Upper lobe of left lung (tissue), 6 donors: ENCODE data around the gene SNX1. TPM values are rescaled to one million over a fixed set of nuclear protein-coding genes. Genes with fewer than 3 reads are reported as not detected.

Experiments used
- ATAC-seq, 2 donors: fragments of 200-7000 bp; cut with Tn5 transposase; one replicate each; pipeline ENCODE4 v1.9.1; 2022; ENCODE audit warnings: mild to moderate bottlenecking in 2 of 2, moderate library complexity in 2 of 2; ENCODE audit not compliant: low FRiP score in 2 of 2
- DNase-seq, 2 donors: peaks; one replicate each; pipeline ENCODE4 v3.0.0-alpha.2; 2019 to 2020
- H3K27ac ChIP-seq, 4 donors: fragments of 200-600 bp; sonication (generic); one replicate each; pipeline ENCODE4 v1.5.1; 2016 to 2019
- H3K27me3 ChIP-seq, 4 donors: fragments of 200-600 bp; sonication (generic); one replicate each; pipeline ENCODE4 v1.5.1; 2017 to 2019
- H3K36me3 ChIP-seq, 4 donors: fragments of 200-600 bp; sonication (generic); one replicate each; pipeline ENCODE4 v1.5.1; 2016 to 2019
- H3K4me1 ChIP-seq, 4 donors: fragments of 200-600 bp; sonication (generic); one replicate each; pipeline ENCODE4 v1.5.1; 2018 to 2019
- H3K4me3 ChIP-seq, 4 donors: fragments of 200-600 bp; sonication (generic); one replicate each; pipeline ENCODE4 v1.5.1; 2017 to 2019; ENCODE audit warnings: mild to moderate bottlenecking in 2 of 4, moderate library complexity in 1 of 4
- H3K9me3 ChIP-seq, 4 donors: fragments of 200-600 bp; sonication (generic); one replicate each; pipeline ENCODE4 v1.5.1; 2018 to 2019
- EP300 ChIP-seq, 4 donors: sonication (generic); formaldehyde crosslinking; IDR thresholded peaks; one replicate each; pipeline ENCODE4 v1.5.1; 2017; ENCODE audit warnings: antibody characterized with exemption in 4 of 4, control low read depth in 2 of 4
- POLR2A ChIP-seq, 4 donors: fragments of 450-650 bp; IDR thresholded peaks; one replicate each; pipeline ENCODE4 v1.5.1; 2016 to 2017; ENCODE audit warnings: antibody characterized with exemption in 4 of 4, mild to moderate bottlenecking in 2 of 4
- POLR2AphosphoS5 ChIP-seq, 2 donors: sonication (generic); formaldehyde crosslinking; IDR thresholded peaks; one replicate each; pipeline ENCODE4 v1.5.1; 2017; ENCODE audit warnings: antibody characterized with exemption in 2 of 2
- WGBS, 2 donors: methylation state at CpG; one replicate each; pipeline ENCODE4 v1.1.5; 2017 to 2018; 5-methylcytosine and 5-hydroxymethylcytosine counted together
- total RNA-seq, 6 donors: library from RNA; depleted of rRNA in 4 of 6; stranded (reverse); fragments of >200 nt in 4 of 6; gene quantifications; one replicate each; pipeline versions ENCODE4 v1.1.0 to v1.2.1, GENCODE V29; 2016 to 2021
- TF ChIP-seq, protein P1 (sequence below), 6 experiments: fragments of 450-650 bp in 4 of 6; fragments of 200-600 bp in 2 of 6; sonication (generic) in 2 of 6; IDR thresholded peaks; one replicate each; pipeline ENCODE4 v1.5.1; 2016 to 2019; ENCODE audit warnings: antibody characterized with exemption in 6 of 6
- donor health status: DM: no; HTN: no; CAD: no; lungs with moderate emphysema.
- donor health status: DM: no; HTN: yes; CAD: no; lungs with severe emphysema.

SNX1 gene
- total RNA-seq, 6 donors from 2014 or later, result 103 to 234 (median 154) TPM

DNA sequence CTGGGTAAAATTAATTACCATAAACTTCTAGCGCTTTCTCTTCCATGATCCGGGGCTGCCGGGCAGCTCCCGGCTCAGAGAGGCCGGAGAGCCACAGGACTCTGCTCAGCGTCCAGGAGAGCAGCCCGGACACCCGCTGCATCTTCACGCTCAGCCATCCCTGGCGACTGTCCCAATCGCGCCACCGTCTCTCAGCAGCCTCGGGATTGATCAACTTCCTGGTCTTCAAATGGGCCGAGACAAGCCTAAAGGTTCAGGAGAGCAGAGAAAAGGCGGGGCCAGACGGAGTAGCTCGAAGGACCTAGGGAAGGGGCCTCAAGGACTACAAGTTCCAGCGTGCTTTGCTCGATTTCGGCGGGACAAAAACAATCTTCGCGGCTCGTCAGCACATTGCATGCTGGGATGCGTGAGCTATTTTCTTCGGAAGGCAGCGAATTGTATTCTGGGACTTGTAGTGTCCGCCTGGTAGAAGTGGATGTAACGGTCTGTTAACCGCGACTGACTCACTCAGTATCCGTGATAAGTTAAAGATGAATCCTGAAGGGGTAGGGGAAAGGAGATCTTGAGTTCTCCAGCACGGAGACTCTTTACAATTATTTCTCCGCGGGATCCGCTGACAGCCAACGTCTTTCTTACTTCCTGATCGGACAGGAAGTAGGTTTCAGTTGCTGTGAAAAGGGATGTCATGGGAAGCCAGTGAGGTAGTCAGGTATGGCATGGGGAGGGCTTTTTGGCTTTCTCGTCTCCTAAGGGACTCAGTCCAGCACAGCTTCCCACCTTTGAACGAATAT is 2.0 kb upstream of the SNX1 start, which contains the start of gene CIAO2A:
CIAO2A (minus strand) TSS at position 212 of the 791 bp plus-strand sequence; CDS start at position 142, 70 bp downstream.
- Histone ChIP-seq H3K4me1 (peaks cover 44 to 69% (median 54%) of the 10 kb centered on the region in 4 donors), H3K27me3 (no peaks in the 10 kb centered on the region), H3K27ac (peak within 1 kb of the TSS; percentile 83 to 95 (median 90)), H3K9me3 (no peaks in the 10 kb centered on the region), H3K4me3 (peak within 1 kb of the TSS; percentile 59 to 85 (median 74)), H3K36me3 (peaks cover 0 to 3% (median 0%) of the 10 kb centered on the region in 4 donors)
- ATAC-seq, result peak; percentile 93 to 95
- 0 to 2% methylated on average over 32 to 41 of the region's 41 CpGs for WGBS, 2 donors
- TF ChIP-seq POLR2A (IDR thresholded peaks at IDR 0.05) (peak in 2 of 4 donors; percentile 46 to 79), EP300 (IDR thresholded peaks at IDR 0.05) (peak in 1 of 4 donors; percentile 5), POLR2AphosphoS5 (IDR thresholded peaks at IDR 0.05) (peak; percentile 79 to 89)
- TF ChIP-seq, protein P1, sequence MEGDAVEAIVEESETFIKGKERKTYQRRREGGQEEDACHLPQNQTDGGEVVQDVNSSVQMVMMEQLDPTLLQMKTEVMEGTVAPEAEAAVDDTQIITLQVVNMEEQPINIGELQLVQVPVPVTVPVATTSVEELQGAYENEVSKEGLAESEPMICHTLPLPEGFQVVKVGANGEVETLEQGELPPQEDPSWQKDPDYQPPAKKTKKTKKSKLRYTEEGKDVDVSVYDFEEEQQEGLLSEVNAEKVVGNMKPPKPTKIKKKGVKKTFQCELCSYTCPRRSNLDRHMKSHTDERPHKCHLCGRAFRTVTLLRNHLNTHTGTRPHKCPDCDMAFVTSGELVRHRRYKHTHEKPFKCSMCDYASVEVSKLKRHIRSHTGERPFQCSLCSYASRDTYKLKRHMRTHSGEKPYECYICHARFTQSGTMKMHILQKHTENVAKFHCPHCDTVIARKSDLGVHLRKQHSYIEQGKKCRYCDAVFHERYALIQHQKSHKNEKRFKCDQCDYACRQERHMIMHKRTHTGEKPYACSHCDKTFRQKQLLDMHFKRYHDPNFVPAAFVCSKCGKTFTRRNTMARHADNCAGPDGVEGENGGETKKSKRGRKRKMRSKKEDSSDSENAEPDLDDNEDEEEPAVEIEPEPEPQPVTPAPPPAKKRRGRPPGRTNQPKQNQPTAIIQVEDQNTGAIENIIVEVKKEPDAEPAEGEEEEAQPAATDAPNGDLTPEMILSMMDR (IDR thresholded peaks at IDR 0.05), result peak in 1 of 6 experiments; percentile 6
- peak; percentile 87 to 99 for DNase-seq

DNA sequence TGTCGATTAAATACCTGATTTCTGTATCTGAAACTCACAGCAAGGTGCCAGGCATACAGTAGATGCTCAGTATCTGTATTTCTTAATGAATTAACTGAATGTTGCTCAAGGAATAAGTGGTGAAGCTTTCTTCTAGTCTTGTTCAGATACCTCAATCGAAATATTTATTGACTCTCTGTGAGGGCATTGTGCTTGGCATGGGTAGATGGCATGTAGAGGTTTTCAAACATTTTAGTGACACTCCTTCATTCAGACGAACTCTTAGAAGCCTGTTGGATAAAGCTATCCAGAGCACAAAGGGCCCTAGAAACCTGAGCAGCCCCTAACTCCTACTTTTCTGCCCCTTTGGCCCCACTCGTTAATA is 369 bp upstream of the SNX1 start:
- Histone ChIP-seq H3K27me3 (no peaks in the 10 kb centered on the region), H3K4me1 (peaks cover 57 to 77% (median 60%) of the 10 kb centered on the region in 4 donors), H3K4me3 (peak overlapping the region in 3 of 4 donors; percentile 63 to 86 (median 79)), H3K27ac (peak overlapping the region; percentile 82 to 91 (median 90)), H3K9me3 (no peaks in the 10 kb centered on the region), H3K36me3 (no peaks in the 10 kb centered on the region)
- TF ChIP-seq POLR2A (IDR thresholded peaks at IDR 0.05), result no peak
- no peak for DNase-seq
- ATAC-seq, result no peak
- 39 to 49% methylated on average over 4 of the region's 4 CpGs for WGBS, 2 donors

DNA sequence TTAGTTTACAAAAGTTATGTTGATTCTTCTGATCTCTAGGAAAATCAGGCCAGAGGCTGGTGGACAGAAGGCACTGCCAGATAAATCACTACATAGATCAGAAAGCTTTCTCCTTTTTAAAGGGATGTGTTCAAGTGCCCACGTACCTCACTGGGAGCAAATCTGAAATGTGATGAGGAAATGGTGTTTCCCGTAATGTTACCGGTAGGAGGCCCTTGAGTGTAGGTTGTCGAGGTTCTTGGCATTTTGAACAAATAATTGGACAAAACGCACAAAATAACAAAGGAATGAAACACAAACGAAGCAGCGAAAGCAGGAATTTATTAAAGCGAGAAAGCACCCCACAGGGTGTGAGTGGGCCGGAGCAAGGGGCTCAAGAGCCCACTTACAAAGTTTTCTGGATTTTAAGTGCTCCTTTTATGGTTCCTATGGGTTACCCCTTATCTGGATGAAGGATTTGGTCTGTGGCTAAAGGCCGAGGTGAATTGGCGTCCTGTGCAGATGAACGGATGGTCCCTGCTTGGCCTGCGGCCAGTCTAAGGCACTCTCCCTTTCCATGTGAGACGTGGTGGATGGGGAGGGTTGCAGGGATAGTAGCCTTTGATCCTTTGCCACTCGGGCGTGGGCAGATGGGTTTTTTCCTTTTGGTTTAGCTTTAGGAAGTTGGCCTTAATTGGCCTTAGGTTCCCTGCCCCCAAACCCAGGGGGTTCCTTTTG is 1.0 kb downstream of the SNX1 start:
- 4 to 6% methylated on average over 13 to 16 of the region's 16 CpGs for WGBS, 2 donors
- H3K4me1 ChIP-seq, result peaks cover 62 to 81% (median 66%) of the 10 kb centered on the region in 4 donors

DNA sequence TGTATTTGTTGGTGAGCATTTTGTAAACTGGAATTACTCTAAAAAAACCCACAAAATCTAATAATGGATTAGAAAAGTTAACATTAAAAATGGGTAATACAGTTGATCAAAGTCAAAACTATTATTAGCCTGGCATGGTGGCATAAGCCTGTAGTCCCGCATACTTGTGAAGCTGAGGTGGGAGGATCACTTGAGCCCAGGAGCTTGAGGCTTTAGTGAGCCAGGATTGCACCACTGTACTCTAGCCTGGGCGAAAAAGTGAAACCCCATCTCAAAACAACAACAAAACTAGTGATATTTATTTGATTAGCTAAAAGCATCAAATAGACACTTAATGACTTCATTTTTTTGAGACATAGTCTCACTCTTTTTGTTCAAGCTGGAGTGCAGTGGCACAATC is 3.6 kb downstream of the SNX1 start:
- Histone ChIP-seq H3K27ac (no peak overlapping the region), H3K36me3 (no peaks in the 10 kb centered on the region), H3K27me3 (no peaks in the 10 kb centered on the region), H3K4me1 (peaks cover 50 to 65% (median 55%) of the 10 kb centered on the region in 4 donors), H3K9me3 (no peaks in the 10 kb centered on the region), H3K4me3 (no peak overlapping the region)
- peak in 1 of 2 donors; percentile 67 for DNase-seq
- no peak for TF ChIP-seq POLR2A (IDR thresholded peaks at IDR 0.05)
- no peak for TF ChIP-seq EP300 (IDR thresholded peaks at IDR 0.05)
- no peak for TF ChIP-seq POLR2AphosphoS5 (IDR thresholded peaks at IDR 0.05)
- TF ChIP-seq, protein P1 (IDR thresholded peaks at IDR 0.05), result no peak
- WGBS, 2 donors, result 60 to 82% methylated on average over 2 of the region's 2 CpGs
- no peak for ATAC-seq

More for the DNA sequence above, 1.0 kb downstream of the SNX1 start:
- Histone ChIP-seq H3K27me3 (no peaks in the 10 kb centered on the region), H3K36me3 (no peaks in the 10 kb centered on the region), H3K4me3 (peak overlapping the region; percentile 54 to 86 (median 71)), H3K27ac (peak overlapping the region; percentile 82 to 91 (median 90)), H3K9me3 (no peaks in the 10 kb centered on the region)
- TF ChIP-seq EP300 (IDR thresholded peaks at IDR 0.05), result no peak
- TF ChIP-seq, protein P1 (IDR thresholded peaks at IDR 0.05), result peak in 1 of 6 experiments; percentile 22
- no peak for TF ChIP-seq POLR2A (IDR thresholded peaks at IDR 0.05)
- no peak for TF ChIP-seq POLR2AphosphoS5 (IDR thresholded peaks at IDR 0.05)
- ATAC-seq (no peak), DNase-seq (no peak)

DNA sequence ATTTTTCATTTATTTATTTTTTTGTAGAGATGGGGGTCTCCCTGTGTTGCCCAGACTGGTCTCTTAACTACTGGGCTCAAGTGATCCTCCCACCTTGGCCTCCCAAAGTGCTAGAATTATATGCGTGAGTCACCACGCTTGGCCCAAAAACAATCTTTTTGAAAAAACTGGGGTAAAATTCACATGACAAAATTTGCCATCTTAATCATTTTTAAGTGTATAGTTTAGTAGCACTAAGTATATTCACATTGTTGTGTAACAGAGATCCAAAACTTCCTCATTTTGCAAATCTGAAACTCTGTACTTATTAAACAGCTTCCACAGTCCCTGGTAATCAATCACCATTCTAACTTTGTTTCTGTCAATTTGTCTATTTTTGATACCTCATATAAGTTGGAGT is 5.2 kb downstream of the SNX1 start:
- ATAC-seq (peak in 1 of 2 donors; percentile 49), DNase-seq (no peak)
- H3K36me3 ChIP-seq, result no peaks in the 10 kb centered on the region
- no peak for TF ChIP-seq EP300 (IDR thresholded peaks at IDR 0.05)
- no peak for TF ChIP-seq POLR2AphosphoS5 (IDR thresholded peaks at IDR 0.05)
- no peak overlapping the region for H3K4me3 ChIP-seq
- H3K4me1 ChIP-seq, result peaks cover 51 to 69% (median 57%) of the 10 kb centered on the region in 4 donors
- no peaks in the 10 kb centered on the region for H3K9me3 ChIP-seq
- 62 to 90% methylated on average over 2 of the region's 2 CpGs for WGBS, 2 donors
- no peaks in the 10 kb centered on the region for H3K27me3 ChIP-seq
- peak overlapping the region in 2 of 4 donors; percentile 17 to 62 for H3K27ac ChIP-seq
